Activated B cell treated with CpG ODN at 0.5 μM for 24 hours (primary cell): Measurements from ENCODE around the gene VPS16. TPM values are rescaled to one million over a fixed set of nuclear protein-coding genes. Genes with fewer than 3 reads are reported as not detected.

Source experiments
- ATAC-seq: fragments of 200-7000 bp; cut with Tn5 transposase; one replicate; pipeline ENCODE4 v1.10.0; 2021; ENCODE audit warnings: low read depth, mild to moderate bottlenecking, moderate library complexity
- CTCF ChIA-PET: fragments of 350-600 bp; sonication (Branson Sonifier 250); formaldehyde crosslinking; loops from one replicate; lab custom pipeline; 2021; ENCODE audit warnings: antibody characterized with exemption; lab: Charles Lee
- POLR2A ChIA-PET: fragments of 350-600 bp; sonication (Branson Sonifier 250); formaldehyde crosslinking; loops from one replicate; lab custom pipeline; 2021; ENCODE audit warnings: antibody characterized with exemption; lab: Charles Lee
- DNase-seq: peaks from one replicate; pipeline ENCODE4 v3.0.0; 2022
- H3K27ac Mint-ChIP-seq: one replicate; pipeline ENCODE4 v1.8.0; 2020; ENCODE audit warnings: mixed read lengths
- H3K27me3 Mint-ChIP-seq: one replicate; pipeline ENCODE4 v1.8.0; 2021; ENCODE audit warnings: mixed read lengths
- H3K36me3 Mint-ChIP-seq: one replicate; pipeline ENCODE4 v1.8.0; 2021; ENCODE audit warnings: low read depth, mixed read lengths
- H3K4me1 Mint-ChIP-seq: one replicate; pipeline ENCODE4 v1.8.0; 2021; ENCODE audit warnings: mixed read lengths
- H3K4me3 Mint-ChIP-seq: one replicate; pipeline ENCODE4 v1.8.0; 2020; ENCODE audit warnings: mild to moderate bottlenecking, mixed read lengths
- H3K9me3 Mint-ChIP-seq: one replicate; pipeline ENCODE4 v1.8.0; 2020; ENCODE audit warnings: mixed read lengths
- CTCF ChIP-seq: fragments of 200-600 bp; IDR thresholded peaks from one replicate; pipeline ENCODE4 v1.8.0; 2022; ENCODE audit warnings: antibody characterized with exemption, mild to moderate bottlenecking
- intact Hi-C: fragments of 100-400 bp; cut with micrococcal nuclease; formaldehyde crosslinking; loops from one replicate; pipeline ENCODE4 v1.15.1; 2024
- total RNA-seq: library from RNA; stranded (reverse); gene quantifications from 2 replicates; pipeline ENCODE4 v1.2.3, GENCODE V29; 2022

The VPS16 gene
- total RNA-seq, 1 donor from 2014 or later: 54.7 TPM

DNA sequence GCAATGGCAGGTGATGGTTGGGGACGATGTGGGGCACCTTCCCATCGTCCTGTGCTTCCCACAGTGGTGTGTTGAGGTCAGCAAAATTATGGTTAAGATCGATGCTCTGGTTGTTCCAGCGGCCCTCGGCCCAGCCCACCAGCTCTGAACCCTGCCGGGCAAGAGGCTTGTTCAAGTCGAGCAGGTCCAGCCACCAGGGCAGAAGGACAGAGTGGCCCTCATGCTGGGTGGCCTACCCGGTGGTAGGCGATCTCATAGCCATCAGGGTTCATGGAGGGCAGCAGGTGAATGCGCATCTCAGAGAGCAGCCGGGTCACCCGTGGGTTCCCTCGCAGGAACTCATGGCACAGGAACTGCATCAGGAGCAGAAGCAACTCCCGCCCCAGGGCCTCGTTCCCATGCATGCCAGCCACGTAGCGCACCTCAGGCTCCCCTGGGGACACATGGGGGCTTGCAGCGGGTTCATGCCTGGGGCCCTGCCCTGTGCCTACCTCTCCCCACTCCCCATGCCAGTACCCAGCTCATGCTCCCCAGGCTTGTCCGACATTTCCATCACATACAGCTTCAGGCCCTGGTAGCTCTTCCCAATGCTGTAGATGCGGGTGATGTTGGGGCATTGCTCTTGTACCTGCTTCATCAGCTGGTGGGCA, 44.4 kb upstream of the VPS16 start:
- no peak for ATAC-seq
- no peak for DNase-seq
- POLR2A ChIA-PET: no interaction called here
- no peak for TF ChIP-seq CTCF
- Mint-ChIP-seq H3K4me1 (peaks cover 25% of the 10 kb centered on the region), H3K27ac (no peak overlapping the region), H3K9me3 (no peaks in the 10 kb centered on the region), H3K36me3 (no peaks in the 10 kb centered on the region), H3K27me3 (peaks cover 36% of the 10 kb centered on the region), H3K4me3 (no peak overlapping the region)
- CTCF ChIA-PET: no interaction called here
- intact Hi-C loops: no loop called here

GRCh38 chr20:2797136-2797983, 43.2 kb upstream of the VPS16 start:
- Mint-ChIP-seq H3K27me3 (peaks cover 39% of the 10 kb centered on the region), H3K27ac (no peak overlapping the region), H3K4me3 (peak overlapping the region; percentile 28), H3K36me3 (no peaks in the 10 kb centered on the region), H3K9me3 (no peaks in the 10 kb centered on the region), H3K4me1 (peaks cover 31% of the 10 kb centered on the region)
- intact Hi-C loops: no loop called here
- ATAC-seq: no peak
- no peak for DNase-seq
- TF ChIP-seq CTCF: no peak
- ChIA-PET POLR2A (no interaction called here), CTCF (no interaction called here)

- ATAC-seq: no peak
- TF ChIP-seq CTCF: no peak
- no peak for DNase-seq
- CTCF ChIA-PET: no interaction called here
- peaks cover 31% of the 10 kb centered on the region for H3K4me1 Mint-ChIP-seq
- H3K9me3 Mint-ChIP-seq: no peaks in the 10 kb centered on the region
- no peak overlapping the region for H3K27ac Mint-ChIP-seq
- peaks cover 42% of the 10 kb centered on the region for H3K27me3 Mint-ChIP-seq
- intact Hi-C loops: no loop called here
- POLR2A ChIA-PET: interaction anchor here (1.9 kb wide), 1 partner anchor 42 kb away, joined by 7 read pairs; the partner anchor contains the start of genes PCED1A and VPS16
- H3K36me3 Mint-ChIP-seq: no peaks in the 10 kb centered on the region
- H3K4me3 Mint-ChIP-seq: no peak overlapping the region
Measured at GRCh38 chr20:2798095-2798805, 42.3 kb upstream of the VPS16 start.

DNA sequence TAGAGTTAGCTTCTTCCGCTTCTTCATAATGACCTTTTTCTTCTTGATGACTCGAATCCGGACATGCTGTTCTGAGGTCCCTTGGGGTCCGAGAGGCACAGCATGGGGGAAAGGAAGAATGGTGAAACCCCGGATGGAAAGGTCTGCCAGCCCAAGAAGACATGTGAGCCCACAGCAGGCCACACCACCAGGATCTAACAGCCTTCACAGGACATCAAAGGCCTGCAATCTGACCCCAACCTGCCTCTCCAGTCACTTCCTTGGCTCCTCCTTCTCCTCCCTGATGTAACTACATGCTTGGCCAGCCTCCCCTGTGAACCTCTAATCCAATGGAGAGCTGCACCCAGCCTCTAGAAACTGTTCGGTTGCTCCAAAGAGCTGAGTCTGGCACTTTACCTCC, 41.7 kb upstream of the VPS16 start:
- ChIA-PET POLR2A (interaction anchor here (1.9 kb wide), 1 partner anchor 42 kb away, joined by 7 read pairs; the partner anchor contains the start of genes PCED1A and VPS16), CTCF (no interaction called here)
- H3K4me1 Mint-ChIP-seq: peaks cover 31% of the 10 kb centered on the region
- intact Hi-C loops: no loop called here
- no peak for ATAC-seq
- TF ChIP-seq CTCF: no peak
- peak overlapping the region; percentile 79 for H3K4me3 Mint-ChIP-seq
- peaks cover 41% of the 10 kb centered on the region for H3K27me3 Mint-ChIP-seq
- no peaks in the 10 kb centered on the region for H3K36me3 Mint-ChIP-seq
- H3K27ac Mint-ChIP-seq: no peak overlapping the region
- no peaks in the 10 kb centered on the region for H3K9me3 Mint-ChIP-seq
- DNase-seq: no peak
